ENCODE data around the gene DOK6.
"Not testable (repeated sequence)": the region's sequence is repeated elsewhere in the genome, so short reads cannot be mapped to it uniquely, and the experiment has no call there.

Gene DOK6

GRCh38 chr18:69400253-69400975 lies at the start of gene DOK6:
TSS of gene DOK6 (plus strand) at chr18:69400888.
- peak; percentile 33 for DNase-seq (ENCODE audit: low spot score)
- in situ Hi-C loops (cut with MboI; ENCODE audit: low sequenced_read_pairs, unreplicated experiment), result no loop called here
- TF ChIP-seq CTCF (IDR thresholded peaks at IDR 0.05; ENCODE audit: borderline replicate concordance, control extremely low read depth, extremely low read depth, insufficient read depth, missing control alignments), result no peak

- no peak for TF ChIP-seq CTCF (IDR thresholded peaks at IDR 0.05; ENCODE audit: borderline replicate concordance, control extremely low read depth, extremely low read depth, insufficient read depth, missing control alignments)
- DNase-seq (ENCODE audit: low spot score), result no peak
- in situ Hi-C loops (cut with MboI; ENCODE audit: low sequenced_read_pairs, unreplicated experiment), result no loop called here
These were observed 47.7 kb upstream of the DOK6 start for GRCh38 chr18:69353023-69353422.

- in situ Hi-C loops (cut with MboI; ENCODE audit: low sequenced_read_pairs, unreplicated experiment), result no loop called here
- no peak for DNase-seq (ENCODE audit: low spot score)
These were observed 43.1 kb upstream of the DOK6 start for GRCh38 chr18:69357590-69357989.

GRCh38 chr18:69358212-69358895 lies 42.3 kb upstream of the DOK6 start:
- DNase-seq (ENCODE audit: low spot score), result no peak
- no peak for TF ChIP-seq CTCF (IDR thresholded peaks at IDR 0.05; ENCODE audit: borderline replicate concordance, control extremely low read depth, extremely low read depth, insufficient read depth, missing control alignments)
- in situ Hi-C loops (cut with MboI; ENCODE audit: low sequenced_read_pairs, unreplicated experiment), result no loop called here

More at GRCh38 chr18:69357590-69357989, 43.1 kb upstream of the DOK6 start:
- TF ChIP-seq CTCF (IDR thresholded peaks at IDR 0.05; ENCODE audit: borderline replicate concordance, control extremely low read depth, extremely low read depth, insufficient read depth, missing control alignments), result no peak

GRCh38 chr18:69359768-69360167 lies 40.9 kb upstream of the DOK6 start:
- in situ Hi-C loops (cut with MboI; ENCODE audit: low sequenced_read_pairs, unreplicated experiment); DNase-seq (ENCODE audit: low spot score): not testable (repeated sequence)

GRCh38 chr18:69364930-69365329 lies 35.8 kb upstream of the DOK6 start:
- TF ChIP-seq CTCF (IDR thresholded peaks at IDR 0.05; ENCODE audit: borderline replicate concordance, control extremely low read depth, extremely low read depth, insufficient read depth, missing control alignments), result no peak
- in situ Hi-C loops (cut with MboI; ENCODE audit: low sequenced_read_pairs, unreplicated experiment), result no loop called here
- DNase-seq (ENCODE audit: low spot score), result no peak

- no peak for DNase-seq (ENCODE audit: low spot score)
- in situ Hi-C loops (cut with MboI; ENCODE audit: low sequenced_read_pairs, unreplicated experiment), result no loop called here
- no peak for TF ChIP-seq CTCF (IDR thresholded peaks at IDR 0.05; ENCODE audit: borderline replicate concordance, control extremely low read depth, extremely low read depth, insufficient read depth, missing control alignments)
These were observed 35.0 kb upstream of the DOK6 start for GRCh38 chr18:69365658-69366057.

Data from GM13976 (cell line).